Right lobe of liver (tissue), 4 donors: ENCODE data around the gene ANKFN1.

Experiments
- CTCF ChIP-seq, 4 donors: fragments of 200-600 bp in 3 of 4; fragments of 450-650 bp in 1 of 4; IDR thresholded peaks; one replicate each; pipeline versions ENCODE4 v1.5.1 to v1.8.0; 2016 to 2022; ENCODE audit warnings: antibody characterized with exemption in 4 of 4, mild to moderate bottlenecking in 2 of 4
- POLR2A ChIP-seq: fragments of 450-650 bp; IDR thresholded peaks from one replicate; pipeline ENCODE4 v1.6.1; 2017; ENCODE audit warnings: antibody characterized with exemption, mild to moderate bottlenecking
- donor health status: DM: no; HTN: no; CAD: no.
- donor health status: DM: no; HTN: no; CAD: no.
- donor health status: DM: no; HTN: yes; CAD: no.

- TF ChIP-seq POLR2A: no peak
- TF ChIP-seq CTCF (IDR thresholded peaks at IDR 0.05): no peak
Measured at GRCh38 chr17:56514264-56514663, 361.0 kb downstream of the ANKFN1 start.
